Naive thymus-derived CD8-positive, alpha-beta T cell (primary cell): ENCODE results near the gene SYNDIG1L. TPM values are rescaled to one million over a fixed set of nuclear protein-coding genes. Genes with fewer than 3 reads are reported as not detected.

Experiments
- ATAC-seq, 2 donors: fragments of 150-1000 bp; cut with Tn5 transposase in 1 of 2; sonication (Bioruptor Pico), chemical (Tn5 transposase) in 1 of 2; 1 replicate in 1 of 2; 2 replicates in 1 of 2; pipeline ENCODE4 v1.10.0; 2021; ENCODE audit warnings: mild to moderate bottlenecking in 2 of 2, moderate library complexity in 2 of 2
- POLR2A ChIA-PET: fragments of 350-600 bp; sonication (Branson Sonifier 250); formaldehyde crosslinking; loops from one replicate; lab custom pipeline; 2021; ENCODE audit warnings: antibody characterized with exemption; lab: Charles Lee
- DNase-seq, 10 donors: peaks; one replicate each; pipeline versions ENCODE4 v3.0.0 to v3.0.0-alpha.2; 2020 to 2022
- H3K27ac Mint-ChIP-seq, 10 donors: one replicate each; pipeline ENCODE4 v1.8.0; 2020 to 2022; ENCODE audit warnings: mild to moderate bottlenecking in 10 of 10, mixed read lengths in 10 of 10, moderate library complexity in 4 of 10, inconsistent platforms in 1 of 10
- H3K27me3 Mint-ChIP-seq, 5 donors: one replicate each; pipeline ENCODE4 v1.8.0; 2021 to 2022; ENCODE audit warnings: mixed read lengths in 5 of 5
- H3K36me3 Mint-ChIP-seq, 3 donors: one replicate each; pipeline ENCODE4 v1.8.0; 2020 to 2022; ENCODE audit warnings: mixed read lengths in 3 of 3, mild to moderate bottlenecking in 2 of 3, inconsistent platforms in 1 of 3
- H3K4me1 Mint-ChIP-seq, 4 donors: one replicate each; pipeline ENCODE4 v1.8.0; 2021 to 2022; ENCODE audit warnings: mixed read lengths in 4 of 4
- H3K4me3 Mint-ChIP-seq, 10 donors: one replicate each; pipeline ENCODE4 v1.8.0; 2020 to 2022; ENCODE audit warnings: mild to moderate bottlenecking in 10 of 10, mixed read lengths in 10 of 10, moderate library complexity in 6 of 10, inconsistent platforms in 1 of 10
- H3K9me3 Mint-ChIP-seq, 9 donors: one replicate each; pipeline ENCODE4 v1.8.0; 2020 to 2022; ENCODE audit warnings: mixed read lengths in 9 of 9, mild to moderate bottlenecking in 3 of 9, inconsistent platforms in 1 of 9, moderate library complexity in 1 of 9
- polyA plus RNA-seq, 3 donors: library from polyadenylated mRNA; unstranded; fragments of 300-500 nt; fragmentation: Illumina TruSeq; gene quantifications; one replicate each; pipeline ENCODE4 v1.2.3, GENCODE V29; 2021
- total RNA-seq, 8 experiments: library from RNA in 2 of 8; stranded (reverse) in 2 of 8; gene quantifications; one replicate each; pipeline ENCODE4 v1.2.3 and lab custom pipeline; 2021 to 2026

SYNDIG1L gene
- total RNA-seq, result under 1 TPM; 0.13 to 0.30 TPM
- under 1 TPM in 1 of 3 donors, not detected in 2; 0.09 TPM for polyA plus RNA-seq
- total RNA-seq (lab: John Stamatoyannopoulos, UW), result 0 reads per million in 6 experiments

DNA sequence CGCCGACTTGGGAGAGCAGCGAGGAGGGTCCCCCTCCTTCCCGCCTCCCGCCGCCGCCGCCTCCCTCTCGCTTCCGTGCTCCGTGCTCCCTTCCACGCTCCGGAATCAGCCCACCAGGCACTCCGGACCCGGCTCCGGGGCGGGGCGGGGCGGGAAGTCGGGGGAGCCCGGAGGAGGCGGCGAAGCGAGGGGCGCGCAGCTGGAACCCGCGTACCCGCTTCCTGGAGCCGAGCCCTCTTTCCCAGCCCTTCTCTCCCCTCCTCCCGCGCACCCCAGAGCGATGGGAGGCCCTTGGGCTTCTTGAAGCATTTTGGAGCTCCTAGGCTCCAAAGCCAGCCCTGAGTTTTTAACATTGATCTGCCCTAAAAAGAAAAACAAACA lies at the start of gene SYNDIG1L:
SYNDIG1L (minus strand) TSS at position 9 of the 381 bp plus-strand sequence. CDS start 16,466 bp downstream, outside the sequence.
- peak within 1 kb of the TSS in 8 of 10 donors; percentile 14 to 60 (median 53) for H3K4me3 Mint-ChIP-seq
- POLR2A ChIA-PET, result no interaction called here
- H3K27me3 Mint-ChIP-seq, result peaks cover 23 to 87% (median 55%) of the 10 kb centered on the region in 5 donors
- peaks cover 0 to 15% (median 3%) of the 10 kb centered on the region in 9 donors for H3K9me3 Mint-ChIP-seq
- H3K27ac Mint-ChIP-seq, result peak within 1 kb of the TSS in 2 of 10 donors; percentile 41 to 48
- DNase-seq (no peak), ATAC-seq (no peak)
- H3K36me3 Mint-ChIP-seq, result peaks cover 2 to 5% (median 2%) of the 10 kb centered on the region in 3 donors
- peaks cover 2 to 10% (median 5%) of the 10 kb centered on the region in 4 donors for H3K4me1 Mint-ChIP-seq

DNA sequence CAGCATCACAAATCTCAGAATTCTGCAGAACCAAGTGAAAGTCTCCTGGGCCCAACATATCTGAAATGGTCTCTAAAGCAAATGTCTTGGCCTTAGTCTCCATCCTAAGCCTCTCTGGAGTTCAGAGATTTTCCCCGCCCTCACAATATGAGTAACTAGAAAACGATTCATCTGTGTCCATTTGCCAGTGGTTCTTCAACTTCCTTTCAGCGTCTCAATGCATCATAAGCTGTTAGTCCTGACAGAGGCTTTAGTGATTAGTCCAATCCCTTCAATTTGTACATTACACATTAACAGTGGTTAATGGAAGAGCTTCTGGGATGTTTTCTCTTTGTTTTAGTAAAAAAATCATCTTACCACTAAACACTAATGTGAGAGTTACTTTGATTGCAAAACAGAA lies 49.7 kb upstream of the SYNDIG1L start:
- Mint-ChIP-seq H3K4me3 (no peak overlapping the region), H3K4me1 (no peaks in the 10 kb centered on the region), H3K27ac (no peak overlapping the region), H3K27me3 (peaks cover 0 to 2% (median 0%) of the 10 kb centered on the region in 5 donors), H3K36me3 (peaks cover 0 to 41% (median 23%) of the 10 kb centered on the region in 3 donors), H3K9me3 (peaks cover 0 to 2% (median 0%) of the 10 kb centered on the region in 9 donors)
- POLR2A ChIA-PET, result no interaction called here
- ATAC-seq (no peak), DNase-seq (no peak)

DNA sequence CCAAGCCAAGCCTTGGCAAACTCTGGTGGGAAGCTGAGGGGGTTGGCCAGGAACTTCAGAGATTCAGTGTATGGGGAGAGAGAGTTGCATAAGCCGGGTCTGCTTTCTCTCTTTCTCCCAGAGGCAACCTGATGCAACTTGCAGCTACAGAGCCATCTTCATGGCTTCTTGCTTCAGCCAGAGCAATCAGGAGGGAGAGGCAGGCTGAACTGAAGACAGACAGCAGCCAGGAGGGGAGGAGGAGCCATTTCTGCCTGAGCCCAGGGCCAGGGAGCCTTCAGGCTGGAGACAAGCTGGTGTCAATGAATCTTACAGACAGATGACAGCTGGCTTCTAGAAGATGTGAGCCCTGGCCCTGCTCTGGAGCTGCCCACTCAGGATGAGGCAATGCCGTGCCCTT lies 48.4 kb upstream of the SYNDIG1L start:
- no peak for ATAC-seq
- no peak for DNase-seq
- Mint-ChIP-seq H3K9me3 (peaks cover 0 to 2% (median 0%) of the 10 kb centered on the region in 9 donors), H3K4me1 (no peaks in the 10 kb centered on the region), H3K27ac (no peak overlapping the region), H3K4me3 (no peak overlapping the region), H3K36me3 (peaks cover 0 to 31% (median 15%) of the 10 kb centered on the region in 3 donors), H3K27me3 (peaks cover 0 to 2% (median 0%) of the 10 kb centered on the region in 5 donors)
- POLR2A ChIA-PET, result interaction anchor here (0.5 kb wide), 1 partner anchor 18 kb away, joined by 3 read pairs; the partner anchor contains the start of gene NPC2

DNA sequence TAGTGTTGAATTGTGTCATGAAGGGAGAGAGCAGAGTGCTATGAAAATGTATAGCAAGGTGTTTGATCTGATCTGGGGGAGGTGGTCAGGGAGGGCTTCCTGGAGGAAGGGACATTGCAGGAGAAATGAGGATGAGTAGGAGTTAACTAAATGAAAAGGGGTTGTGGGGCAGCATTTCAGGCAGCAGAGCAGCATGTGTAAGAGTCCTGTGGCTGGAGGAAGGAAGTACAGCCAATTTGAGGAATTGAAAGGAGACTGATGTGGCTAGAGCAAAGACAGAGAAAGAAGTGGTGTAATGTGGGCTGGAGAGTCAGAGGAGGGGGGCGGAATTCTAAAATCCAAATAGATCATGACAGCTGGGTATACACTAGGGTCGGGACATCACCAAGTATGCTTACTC lies 46.6 kb upstream of the SYNDIG1L start:
- DNase-seq (no peak), ATAC-seq (no peak)
- Mint-ChIP-seq H3K9me3 (peaks cover 0 to 2% (median 0%) of the 10 kb centered on the region in 9 donors), H3K27ac (peak overlapping the region in 1 of 10 donors; percentile 77), H3K4me1 (no peaks in the 10 kb centered on the region), H3K4me3 (no peak overlapping the region), H3K27me3 (peaks cover 0 to 2% (median 0%) of the 10 kb centered on the region in 5 donors), H3K36me3 (peaks cover 0 to 21% (median 11%) of the 10 kb centered on the region in 3 donors)
- POLR2A ChIA-PET, result no interaction called here

DNA sequence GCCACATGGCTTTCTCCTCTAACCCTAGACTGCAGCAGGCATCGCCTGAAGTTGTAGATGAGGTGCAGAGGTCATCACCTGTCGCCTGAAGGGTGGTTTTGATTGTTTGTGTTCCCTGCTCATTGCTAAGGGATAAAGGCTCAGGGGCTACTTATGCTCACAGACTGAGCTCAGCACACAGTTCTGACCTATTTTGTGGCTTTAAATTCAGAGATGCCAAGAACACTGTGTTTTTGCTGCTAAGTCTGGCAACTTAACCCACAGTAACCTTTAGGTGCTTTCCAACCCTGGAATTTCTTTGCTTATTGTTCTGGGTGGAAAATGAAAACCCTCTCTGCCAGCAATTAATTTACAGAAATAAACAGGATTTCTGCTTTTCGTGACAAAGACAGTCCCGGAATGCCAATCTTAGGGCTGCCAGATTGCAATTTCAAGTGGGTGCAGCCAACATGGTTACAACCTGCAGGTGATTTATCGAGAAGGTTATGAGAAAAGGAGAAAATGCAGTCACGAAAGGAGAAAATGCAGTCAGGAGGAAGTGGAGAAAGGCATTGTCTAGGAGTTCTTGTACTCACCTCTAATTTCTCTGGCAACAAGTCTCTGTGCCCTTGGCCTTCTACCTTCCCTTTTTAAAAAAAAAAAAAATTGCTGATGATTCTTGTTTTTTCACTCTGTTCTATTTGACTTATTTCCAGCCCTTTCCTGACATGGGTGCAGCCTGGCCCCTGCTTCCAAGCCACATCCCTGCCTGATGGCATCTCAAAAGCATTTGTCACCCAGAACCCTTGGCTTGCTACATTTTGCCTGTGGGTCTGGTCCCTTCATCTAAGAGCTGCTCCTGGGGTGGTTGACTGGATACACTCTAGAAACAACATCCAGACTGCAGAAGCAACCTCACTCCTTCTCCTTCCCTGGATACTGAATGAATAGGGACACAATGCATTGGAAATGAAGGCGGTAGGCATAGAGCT lies 43.8 kb upstream of the SYNDIG1L start:
- DNase-seq (no peak), ATAC-seq (no peak)
- Mint-ChIP-seq H3K9me3 (peaks cover 0 to 2% (median 0%) of the 10 kb centered on the region in 9 donors), H3K4me3 (no peak overlapping the region), H3K36me3 (peaks cover 0 to 11% (median 9%) of the 10 kb centered on the region in 3 donors), H3K4me1 (no peaks in the 10 kb centered on the region), H3K27me3 (peaks cover 0 to 2% (median 0%) of the 10 kb centered on the region in 5 donors), H3K27ac (no peak overlapping the region)
- POLR2A ChIA-PET, result interaction anchor here (0.7 kb wide), 1 partner anchor 9 kb away, joined by 3 read pairs; no protein-coding TSS in a partner anchor

DNA sequence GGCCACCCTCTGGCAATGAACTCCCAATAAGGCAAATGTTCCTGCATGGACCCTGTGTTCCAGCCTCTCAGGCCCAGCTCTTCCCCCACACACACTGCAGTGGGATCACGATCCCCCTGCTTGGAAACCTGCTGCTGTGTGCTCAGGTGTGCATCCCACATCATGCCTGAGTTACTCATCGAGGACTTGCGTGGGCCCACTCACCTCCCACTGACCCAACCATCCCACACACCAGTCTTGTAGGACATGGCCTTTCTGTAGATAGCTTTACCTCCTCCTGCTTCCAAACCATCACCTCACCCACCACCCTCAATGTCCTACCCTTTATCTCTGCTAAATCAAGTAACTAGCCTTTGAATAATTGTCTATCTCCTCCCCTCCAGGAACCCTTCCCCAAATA lies 42.5 kb upstream of the SYNDIG1L start:
- H3K4me3 Mint-ChIP-seq, result no peak overlapping the region
- no peak for ATAC-seq
- H3K27me3 Mint-ChIP-seq, result peaks cover 0 to 2% (median 0%) of the 10 kb centered on the region in 5 donors
- peaks cover 0 to 1% (median 0%) of the 10 kb centered on the region in 9 donors for H3K9me3 Mint-ChIP-seq
- H3K27ac Mint-ChIP-seq, result peak overlapping the region in 1 of 10 donors; percentile 15
- no peaks in the 10 kb centered on the region for H3K4me1 Mint-ChIP-seq
- H3K36me3 Mint-ChIP-seq, result peaks cover 0 to 9% (median 8%) of the 10 kb centered on the region in 3 donors
- POLR2A ChIA-PET, result no interaction called here
- no peak for DNase-seq

DNA sequence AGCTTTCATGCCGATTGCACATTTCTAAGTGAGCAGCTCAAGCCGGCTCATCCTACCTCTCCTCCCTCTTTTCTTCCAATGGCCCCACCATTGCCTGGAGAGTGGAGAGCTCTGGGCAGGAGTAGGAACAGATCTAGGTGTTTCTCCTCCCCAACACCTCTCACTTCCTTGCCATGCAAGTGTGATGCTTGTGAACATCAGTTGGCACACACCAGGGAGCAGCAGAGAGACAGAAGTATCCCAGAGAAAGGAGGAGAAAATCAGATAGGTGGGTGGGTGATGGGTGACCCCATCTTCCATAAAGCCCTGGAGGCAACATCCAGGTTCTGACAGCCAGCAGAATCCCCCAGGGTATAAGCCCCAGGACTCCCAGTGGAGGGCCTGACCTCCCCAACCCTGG lies 39.3 kb upstream of the SYNDIG1L start:
- no peak for DNase-seq
- peaks cover 0 to 14% (median 7%) of the 10 kb centered on the region in 5 donors for H3K27me3 Mint-ChIP-seq
- no peak overlapping the region for H3K4me3 Mint-ChIP-seq
- H3K27ac Mint-ChIP-seq, result no peak overlapping the region
- peaks cover 0 to 2% (median 0%) of the 10 kb centered on the region in 4 donors for H3K4me1 Mint-ChIP-seq
- no peaks in the 10 kb centered on the region for H3K9me3 Mint-ChIP-seq
- ATAC-seq, result no peak
- H3K36me3 Mint-ChIP-seq, result peaks cover 0 to 2% (median 0%) of the 10 kb centered on the region in 3 donors
- POLR2A ChIA-PET, result no interaction called here

DNA sequence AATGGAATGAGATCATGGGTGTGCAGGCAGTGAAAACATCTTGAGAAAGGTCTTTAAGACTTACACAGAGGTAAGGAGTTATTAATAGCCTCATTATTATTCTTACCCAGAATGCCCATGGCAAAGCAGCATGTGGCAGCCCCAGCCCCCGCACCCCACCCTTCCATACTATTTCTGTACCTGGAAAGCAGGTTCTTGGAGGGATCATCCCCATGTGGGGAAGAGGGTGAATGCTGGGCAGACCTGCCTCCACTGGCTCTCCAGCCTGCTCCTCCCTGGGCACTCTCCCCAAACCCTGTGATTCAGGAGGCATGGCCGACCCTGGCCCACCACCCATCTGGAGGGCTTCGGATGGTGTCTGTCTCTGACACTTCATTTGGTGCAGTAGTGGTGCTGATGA lies 38.8 kb upstream of the SYNDIG1L start:
- Mint-ChIP-seq H3K9me3 (no peaks in the 10 kb centered on the region), H3K36me3 (no peaks in the 10 kb centered on the region), H3K27ac (no peak overlapping the region), H3K27me3 (peaks cover 2 to 20% (median 7%) of the 10 kb centered on the region in 5 donors), H3K4me3 (no peak overlapping the region), H3K4me1 (peaks cover 0 to 6% (median 0%) of the 10 kb centered on the region in 4 donors)
- DNase-seq (no peak), ATAC-seq (no peak)
- POLR2A ChIA-PET, result no interaction called here

DNA sequence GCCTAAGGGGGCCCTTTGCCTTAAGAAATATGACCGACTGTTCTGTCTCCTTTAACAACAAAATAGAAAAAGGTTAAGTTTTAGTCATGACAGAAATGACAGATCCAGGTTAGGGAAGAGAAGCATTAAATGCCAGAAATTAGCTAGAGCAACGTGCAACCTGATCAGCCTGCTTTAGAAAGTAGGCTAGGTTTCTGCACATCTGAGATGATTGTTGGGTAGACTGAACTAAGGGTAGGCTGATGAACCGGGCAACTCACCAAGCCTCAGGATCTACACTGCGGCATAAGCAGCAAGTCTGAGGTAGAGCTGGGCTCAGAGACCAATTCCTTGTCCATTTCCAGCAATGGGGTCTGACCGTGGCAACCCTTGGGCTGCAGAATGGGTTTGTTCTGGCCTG lies 37.7 kb upstream of the SYNDIG1L start:
- no peak for ATAC-seq
- no peak overlapping the region for H3K27ac Mint-ChIP-seq
- peaks cover 2 to 23% (median 11%) of the 10 kb centered on the region in 5 donors for H3K27me3 Mint-ChIP-seq
- no peak overlapping the region for H3K4me3 Mint-ChIP-seq
- no peaks in the 10 kb centered on the region for H3K9me3 Mint-ChIP-seq
- no peak for DNase-seq
- peaks cover 0 to 6% (median 0%) of the 10 kb centered on the region in 4 donors for H3K4me1 Mint-ChIP-seq
- POLR2A ChIA-PET, result no interaction called here
- H3K36me3 Mint-ChIP-seq, result no peaks in the 10 kb centered on the region

DNA sequence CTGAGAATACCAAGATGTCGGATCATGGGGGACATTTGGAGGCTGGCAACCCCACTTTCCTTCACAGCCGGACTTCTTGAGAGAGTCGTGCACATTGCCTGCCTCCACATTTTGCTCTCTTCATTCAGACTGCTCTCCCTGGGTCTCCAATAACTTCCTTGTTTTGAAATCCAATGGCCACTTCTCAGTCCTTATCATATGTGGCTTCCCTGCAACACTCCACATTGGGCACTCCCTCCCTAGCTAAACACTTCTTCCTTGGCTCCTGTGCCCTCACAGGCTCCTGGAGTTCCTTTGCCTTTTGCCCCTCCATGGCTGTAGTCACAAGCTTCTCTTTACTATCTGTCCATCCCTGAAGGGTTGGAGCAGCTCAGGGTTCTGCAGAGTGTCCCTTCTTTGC lies 37.0 kb upstream of the SYNDIG1L start:
- Mint-ChIP-seq H3K27ac (no peak overlapping the region), H3K36me3 (no peaks in the 10 kb centered on the region), H3K4me1 (peaks cover 0 to 6% (median 0%) of the 10 kb centered on the region in 4 donors), H3K9me3 (no peaks in the 10 kb centered on the region), H3K27me3 (peaks cover 2 to 23% (median 11%) of the 10 kb centered on the region in 5 donors), H3K4me3 (no peak overlapping the region)
- DNase-seq (no peak), ATAC-seq (no peak)
- POLR2A ChIA-PET, result interaction anchor here (0.6 kb wide), 1 partner anchor 55 kb away, joined by 3 read pairs; no protein-coding TSS in a partner anchor

DNA sequence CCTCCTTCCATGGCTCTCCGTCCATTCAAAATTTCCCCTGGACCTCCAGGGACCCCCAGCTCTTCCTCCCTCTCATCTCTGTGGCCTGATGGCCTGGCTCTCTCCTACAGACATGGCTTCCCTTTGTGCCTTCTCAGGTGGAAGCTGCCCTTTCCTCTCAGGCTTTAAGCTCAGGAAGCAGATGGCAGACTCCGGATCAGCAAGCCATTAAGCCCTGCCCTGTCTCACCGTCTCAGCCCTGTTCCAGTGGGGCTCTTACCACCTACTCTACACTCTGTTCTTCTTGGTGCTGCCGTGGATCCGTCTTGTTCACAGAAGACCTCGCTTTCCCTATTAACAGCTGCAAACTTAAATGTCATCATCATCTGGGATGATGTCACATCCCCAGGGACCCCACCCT lies 34.0 kb upstream of the SYNDIG1L start:
- DNase-seq (no peak), ATAC-seq (no peak)
- H3K4me1 Mint-ChIP-seq, result peaks cover 0 to 6% (median 0%) of the 10 kb centered on the region in 4 donors
- no peaks in the 10 kb centered on the region for H3K36me3 Mint-ChIP-seq
- H3K27ac Mint-ChIP-seq, result peak overlapping the region in 1 of 10 donors; percentile 17
- H3K4me3 Mint-ChIP-seq, result no peak overlapping the region
- peaks cover 0 to 2% (median 0%) of the 10 kb centered on the region in 9 donors for H3K9me3 Mint-ChIP-seq
- POLR2A ChIA-PET, result no interaction called here
- peaks cover 2 to 45% (median 15%) of the 10 kb centered on the region in 5 donors for H3K27me3 Mint-ChIP-seq

DNA sequence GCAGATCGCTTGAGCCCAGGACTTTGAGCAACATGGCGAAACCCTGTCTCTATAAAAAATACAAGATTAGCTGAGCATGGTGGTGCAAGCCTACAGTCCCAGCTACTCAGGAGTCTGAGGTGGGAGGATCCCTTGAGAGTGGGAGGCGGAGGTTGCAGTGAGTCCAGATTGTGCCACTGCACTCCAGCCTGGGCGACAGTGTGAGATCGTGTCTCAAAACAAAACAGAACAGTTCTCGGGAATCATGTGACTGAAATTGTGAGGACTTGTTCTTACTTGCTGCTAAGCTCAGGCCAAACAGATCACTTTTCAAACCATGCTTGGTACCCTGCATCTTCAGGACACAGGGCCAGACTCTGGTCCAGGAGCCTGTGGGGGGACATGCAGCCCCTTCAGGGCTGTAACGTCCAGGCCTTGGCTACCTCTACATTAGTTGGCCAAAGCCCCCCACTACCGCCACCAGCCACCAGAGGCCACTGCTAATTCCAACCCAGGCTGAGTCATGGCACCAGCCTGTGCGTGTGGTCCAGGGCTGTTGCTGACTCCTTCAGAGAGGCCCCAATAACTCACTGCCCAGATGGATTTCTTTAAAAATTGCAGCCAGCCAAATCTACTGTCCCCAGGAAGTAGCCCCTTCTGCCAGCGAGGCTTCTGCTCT lies 33.4 kb upstream of the SYNDIG1L start:
- peaks cover 0 to 6% (median 0%) of the 10 kb centered on the region in 4 donors for H3K4me1 Mint-ChIP-seq
- peaks cover 2 to 45% (median 15%) of the 10 kb centered on the region in 5 donors for H3K27me3 Mint-ChIP-seq
- ATAC-seq (peak in 1 of 2 donors; percentile 35), DNase-seq (peak in 1 of 10 donors; percentile 8)
- peaks cover 0 to 3% (median 0%) of the 10 kb centered on the region in 3 donors for H3K36me3 Mint-ChIP-seq
- peaks cover 0 to 4% (median 1%) of the 10 kb centered on the region in 9 donors for H3K9me3 Mint-ChIP-seq
- POLR2A ChIA-PET, result no interaction called here
- H3K27ac Mint-ChIP-seq, result peak overlapping the region in 1 of 10 donors; percentile 17
- no peak overlapping the region for H3K4me3 Mint-ChIP-seq
